Measurements from ENCODE around the gene ZDHHC17.

DNA sequence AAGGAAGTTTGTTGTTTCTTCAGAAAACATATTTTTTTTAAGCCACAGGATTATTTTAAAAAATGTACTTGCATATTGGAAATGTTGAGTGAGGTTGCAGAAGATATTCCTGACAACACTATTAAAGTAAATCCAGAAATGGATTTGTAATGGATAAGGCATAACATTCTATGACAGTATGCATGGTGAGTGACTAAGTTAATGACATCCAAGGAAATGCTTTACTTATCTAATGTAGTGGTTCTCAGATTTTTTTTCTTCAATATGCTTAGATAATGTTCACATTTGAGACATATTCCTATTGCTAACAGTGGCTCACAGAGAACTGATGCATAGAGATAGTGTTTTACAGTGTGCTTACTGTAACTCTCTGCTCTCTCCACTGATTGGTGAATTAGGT lies 49.4 kb downstream of the ZDHHC17 start:
- TF ChIP-seq CTCF (IDR thresholded peaks at IDR 0.05 in 2 of 3, conservative IDR thresholded peaks at IDR 0.05 in 1 of 3; ENCODE audit: borderline replicate concordance in 1 of 3, insufficient read depth in 1 of 3, low read depth in 2 of 3, low read length in 2 of 3) = no peak
- TF ChIP-seq YY1 (IDR thresholded peaks at IDR 0.05; ENCODE audit: extremely low read depth, insufficient replicate concordance, low read depth, low read length) = no peak
- no peak for TF ChIP-seq SRF (IDR thresholded peaks at IDR 0.05; ENCODE audit: low read depth)
- TF ChIP-seq EZH2 (IDR thresholded peaks at IDR 0.05) = no peak
- TF ChIP-seq POLR2AphosphoS5 (IDR thresholded peaks at IDR 0.05; ENCODE audit: low read depth, low read length) = no peak
- TF ChIP-seq, protein P1, sequence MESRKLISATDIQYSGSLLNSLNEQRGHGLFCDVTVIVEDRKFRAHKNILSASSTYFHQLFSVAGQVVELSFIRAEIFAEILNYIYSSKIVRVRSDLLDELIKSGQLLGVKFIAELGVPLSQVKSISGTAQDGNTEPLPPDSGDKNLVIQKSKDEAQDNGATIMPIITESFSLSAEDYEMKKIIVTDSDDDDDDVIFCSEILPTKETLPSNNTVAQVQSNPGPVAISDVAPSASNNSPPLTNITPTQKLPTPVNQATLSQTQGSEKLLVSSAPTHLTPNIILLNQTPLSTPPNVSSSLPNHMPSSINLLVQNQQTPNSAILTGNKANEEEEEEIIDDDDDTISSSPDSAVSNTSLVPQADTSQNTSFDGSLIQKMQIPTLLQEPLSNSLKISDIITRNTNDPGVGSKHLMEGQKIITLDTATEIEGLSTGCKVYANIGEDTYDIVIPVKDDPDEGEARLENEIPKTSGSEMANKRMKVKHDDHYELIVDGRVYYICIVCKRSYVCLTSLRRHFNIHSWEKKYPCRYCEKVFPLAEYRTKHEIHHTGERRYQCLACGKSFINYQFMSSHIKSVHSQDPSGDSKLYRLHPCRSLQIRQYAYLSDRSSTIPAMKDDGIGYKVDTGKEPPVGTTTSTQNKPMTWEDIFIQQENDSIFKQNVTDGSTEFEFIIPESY (IDR thresholded peaks at IDR 0.05; ENCODE audit: extremely low read depth, insufficient replicate concordance, low read length) = no peak
- TF ChIP-seq SIN3A (IDR thresholded peaks at IDR 0.05; ENCODE audit: low read depth) = no peak
- no peak for TF ChIP-seq POLR2A (IDR thresholded peaks at IDR 0.05; ENCODE audit: borderline replicate concordance, extremely low read depth, insufficient read depth, insufficient read length)
- no peak for TF ChIP-seq REST (IDR thresholded peaks at IDR 0.05; ENCODE audit: low read depth)
- TF ChIP-seq CEBPB (IDR thresholded peaks at IDR 0.05; ENCODE audit: low read depth) = no peak
- TF ChIP-seq JUND (IDR thresholded peaks at IDR 0.05) = no peak
- no peak for TF ChIP-seq TCF7L2 (IDR thresholded peaks at IDR 0.05; ENCODE audit: borderline replicate concordance, extremely low read depth, insufficient read depth, insufficient read length)

Measured in HCT116 (cell line).